DMS53 (cell line): ENCODE measurements around the gene HEATR5B.
A peak's percentile ranks its signal among the peaks of the same experiment; 100 is the strongest.

Experiments used
- DNase-seq: peaks from one replicate; lab custom pipeline; 2025; lab: John Stamatoyannopoulos, UW

HEATR5B gene

DNA sequence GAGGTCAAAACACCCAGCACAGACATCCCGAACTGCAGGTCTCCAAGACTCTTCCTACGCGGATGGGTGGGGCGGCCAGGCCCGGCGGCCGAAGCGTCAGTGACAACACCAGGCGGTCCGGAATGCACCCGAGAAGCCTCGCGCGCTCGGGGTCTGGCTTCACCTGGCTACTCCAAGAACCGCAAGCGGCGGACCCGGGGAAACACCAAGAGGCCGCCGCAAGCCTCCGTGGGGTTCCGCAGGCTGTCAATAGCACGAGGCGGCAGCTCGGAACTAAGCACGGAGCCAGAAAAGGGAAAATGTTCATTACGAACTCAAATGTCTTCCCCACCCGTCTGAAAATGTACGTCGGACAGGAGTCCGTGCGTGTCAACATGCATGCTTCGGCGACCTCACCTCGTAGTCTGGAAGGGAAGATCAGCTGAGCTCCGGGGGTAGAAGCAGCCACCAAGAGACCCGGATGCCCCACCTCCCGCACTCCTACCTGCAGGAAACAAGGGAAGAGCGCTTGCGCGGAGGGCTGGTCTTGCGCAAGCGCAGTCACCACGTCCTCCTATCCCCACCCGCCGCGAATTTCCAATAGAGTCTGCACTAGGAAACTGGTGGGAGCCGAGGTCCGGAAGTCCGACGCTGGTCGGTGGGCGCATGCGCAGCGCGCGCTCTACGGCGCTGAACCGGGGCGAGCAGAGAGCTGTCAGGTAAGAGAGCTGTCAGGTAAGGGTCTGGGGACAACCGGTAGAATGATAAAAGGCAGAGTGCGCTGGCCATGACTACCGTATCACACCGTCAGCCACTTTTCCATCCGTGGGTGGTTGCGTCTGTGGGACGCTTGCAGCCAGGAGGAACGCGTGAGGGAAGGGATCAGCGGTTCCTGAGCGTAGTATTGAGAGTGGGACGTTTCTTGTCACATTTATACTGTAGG is at the start of gene HEATR5B, which contains the start of gene GPATCH11:
Gene HEATR5B, minus strand, starts transcription at position 500 of the 922 bp plus-strand sequence. CDS start 958 bp downstream, outside the sequence.
Gene GPATCH11, plus strand, starts transcription at position 646 of the 922 bp plus-strand sequence. CDS start 3,864 bp downstream, outside the sequence.
- peak; percentile 96 for DNase-seq

DNA sequence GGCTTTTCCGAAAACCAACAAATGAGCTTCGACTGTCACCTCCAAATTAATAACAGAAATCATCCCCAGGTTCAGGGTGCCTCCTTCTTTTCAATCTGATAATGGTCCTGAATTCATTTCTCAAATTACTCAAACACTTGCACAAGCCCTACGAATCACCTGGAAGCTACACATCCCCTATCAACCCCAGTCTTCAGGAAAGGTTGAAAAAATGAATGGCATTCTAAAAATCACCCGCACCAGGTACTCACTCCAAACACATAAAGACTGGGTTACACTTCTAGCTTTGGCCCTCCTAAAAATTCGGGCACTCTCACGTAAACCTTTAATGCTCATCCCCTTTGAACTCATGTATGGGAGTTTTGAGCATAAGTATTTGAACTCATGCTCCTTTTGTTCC is 48.7 kb upstream of the HEATR5B start:
- no peak for DNase-seq

DNA sequence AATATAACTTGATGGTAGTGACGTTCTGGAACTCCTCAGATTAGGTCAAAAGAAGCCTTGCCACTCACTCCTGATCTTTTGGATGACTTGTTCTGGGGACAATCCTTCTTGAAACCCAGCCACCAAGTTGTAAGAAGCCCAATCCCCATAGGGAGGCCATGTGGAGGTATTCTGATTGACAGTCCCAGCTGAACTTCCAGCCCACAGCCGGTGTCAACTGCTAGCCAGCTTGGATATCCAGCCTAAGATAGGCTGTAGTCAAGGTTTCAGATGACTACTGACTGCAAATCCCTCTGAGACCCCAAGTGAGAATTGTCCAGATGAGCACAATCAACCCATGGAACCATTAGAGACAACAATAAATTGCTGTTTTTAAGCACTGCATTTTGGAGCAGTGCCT is 41.2 kb upstream of the HEATR5B start:
- DNase-seq, result no peak

DNA sequence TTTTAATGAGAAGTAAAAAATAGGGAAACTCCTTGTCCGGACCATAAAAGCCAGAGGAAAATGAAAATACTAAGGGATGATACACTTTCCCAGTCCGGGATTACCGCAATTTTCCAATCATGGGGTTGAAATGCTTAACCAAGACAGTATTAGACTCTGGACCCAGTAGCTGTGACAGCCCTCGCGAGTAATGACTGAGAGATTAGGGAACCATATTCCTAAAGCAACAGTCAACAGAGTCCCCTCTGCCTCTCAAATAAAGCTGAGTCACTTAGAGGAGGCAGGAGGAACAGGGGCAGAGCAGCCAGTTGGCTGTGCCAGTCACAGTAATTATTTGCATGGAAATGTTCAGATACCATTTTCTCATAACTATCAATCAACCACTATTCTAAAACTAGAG is 35.0 kb upstream of the HEATR5B start:
- DNase-seq, result no peak

DNA sequence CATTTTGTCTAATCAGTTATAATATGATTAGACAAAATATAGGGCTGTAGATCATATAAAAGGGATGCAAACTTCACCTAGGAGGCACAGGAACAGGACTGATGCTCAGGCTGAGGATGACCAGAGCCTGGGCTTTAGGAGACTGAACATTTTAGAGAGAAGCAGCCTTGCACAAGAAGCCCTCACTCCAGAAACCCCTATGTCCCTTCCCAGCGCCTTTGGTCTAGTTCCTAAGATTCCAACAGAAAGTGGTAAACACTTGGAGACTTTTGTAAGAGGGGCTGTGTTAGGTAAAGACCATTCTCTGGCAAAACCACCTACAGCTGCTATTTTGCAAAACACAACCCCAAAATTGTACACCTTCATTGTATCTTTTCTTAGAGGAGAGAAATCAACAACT is 33.4 kb upstream of the HEATR5B start:
- no peak for DNase-seq

DNA sequence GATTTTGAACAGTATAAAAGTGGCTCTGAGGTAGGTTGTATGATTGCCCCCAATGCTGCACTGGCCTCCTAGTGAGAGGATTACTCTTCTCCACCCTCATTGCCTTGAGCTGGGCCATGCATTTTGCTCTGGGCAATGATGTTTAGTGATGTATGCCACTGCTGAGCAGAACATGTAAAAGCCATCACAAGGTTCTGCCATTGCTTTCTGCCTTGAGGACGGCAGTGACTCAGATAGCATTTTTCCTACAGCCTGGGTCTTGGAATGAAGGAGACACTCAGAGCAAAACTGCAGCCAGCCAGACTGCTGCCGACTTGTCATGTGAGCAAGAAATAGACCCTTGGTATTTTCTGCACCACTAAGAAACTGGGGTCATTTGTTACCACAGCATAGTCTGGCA is 27.8 kb upstream of the HEATR5B start:
- DNase-seq, result no peak

DNA sequence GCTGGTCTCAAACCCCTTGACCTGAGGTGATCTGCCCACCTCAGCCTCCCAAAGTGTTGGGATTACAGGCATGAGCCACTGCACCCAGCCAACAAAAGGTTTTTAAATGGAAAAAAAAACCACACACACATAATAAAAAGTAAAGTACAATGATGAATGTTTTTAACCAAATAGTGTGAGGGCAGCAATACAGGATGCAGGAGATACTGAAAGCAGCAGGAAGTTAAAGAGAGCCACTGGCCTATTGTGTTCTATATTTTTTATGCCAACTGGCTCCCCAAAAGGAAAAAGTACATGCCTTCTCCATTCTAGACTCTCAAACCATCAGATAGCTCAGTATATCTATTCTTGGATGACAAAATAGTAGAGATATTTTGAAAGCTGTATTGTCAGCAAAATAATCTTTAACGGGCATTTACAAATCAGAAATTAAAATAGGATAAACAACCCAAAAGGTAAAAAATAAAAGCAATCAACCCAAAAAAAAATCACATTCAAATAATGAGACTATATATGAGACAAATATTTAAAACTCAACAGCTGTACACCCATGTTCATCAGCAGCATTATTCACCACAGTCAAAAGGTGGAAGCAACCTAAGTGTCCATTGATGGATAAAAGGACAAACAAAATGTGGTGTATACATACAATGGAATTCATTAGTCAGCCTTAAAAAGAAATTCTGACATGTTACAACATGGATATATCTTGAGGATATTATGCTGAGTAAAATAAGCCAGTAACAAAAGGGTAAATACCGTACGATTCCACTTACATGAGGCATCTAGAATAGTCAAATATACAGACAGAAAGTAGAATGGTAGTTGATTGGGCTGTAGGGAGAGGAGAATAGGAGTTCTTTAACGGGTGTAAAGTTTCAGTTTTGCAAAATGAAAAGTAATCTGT is 26.4 kb upstream of the HEATR5B start:
- DNase-seq, result no peak

DNA sequence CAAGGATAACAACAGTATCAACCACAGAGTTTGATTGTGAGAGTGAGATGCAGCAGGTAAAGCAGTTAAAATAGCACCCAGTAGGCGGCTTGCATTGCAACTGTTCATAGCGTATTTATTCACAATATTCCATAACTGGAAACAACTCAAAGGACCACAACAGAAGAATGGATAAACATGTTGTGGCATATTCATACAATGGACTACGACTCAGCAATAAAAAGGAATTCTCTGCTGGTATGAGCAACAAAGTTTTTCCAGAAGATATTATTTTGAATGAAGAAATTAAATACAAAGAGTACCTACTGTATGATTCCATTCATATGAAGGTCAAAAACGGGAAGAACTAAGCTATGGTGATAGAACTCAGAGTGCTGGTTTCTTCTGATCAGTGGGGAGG is 25.4 kb upstream of the HEATR5B start:
- no peak for DNase-seq

DNA sequence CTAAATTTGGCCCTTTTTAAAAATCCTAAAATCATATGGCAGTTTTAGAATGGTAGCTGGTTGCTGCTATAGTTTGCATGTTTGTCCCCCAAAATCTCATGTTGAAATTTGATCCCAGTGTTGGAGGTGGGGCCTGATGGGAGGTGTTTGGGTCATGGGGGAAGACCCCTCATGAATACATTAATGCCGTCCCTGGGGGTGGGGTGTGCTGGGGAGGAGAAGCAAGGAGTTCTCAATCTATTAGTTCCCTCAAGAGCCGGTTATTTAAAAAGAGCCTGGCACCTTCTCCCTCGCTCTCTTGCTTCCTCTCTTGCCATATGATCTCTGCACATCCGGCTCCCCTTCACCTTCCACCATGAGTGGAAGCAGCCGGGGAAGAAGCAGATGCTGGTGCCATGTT is 21.0 kb upstream of the HEATR5B start:
- DNase-seq, result no peak

DNA sequence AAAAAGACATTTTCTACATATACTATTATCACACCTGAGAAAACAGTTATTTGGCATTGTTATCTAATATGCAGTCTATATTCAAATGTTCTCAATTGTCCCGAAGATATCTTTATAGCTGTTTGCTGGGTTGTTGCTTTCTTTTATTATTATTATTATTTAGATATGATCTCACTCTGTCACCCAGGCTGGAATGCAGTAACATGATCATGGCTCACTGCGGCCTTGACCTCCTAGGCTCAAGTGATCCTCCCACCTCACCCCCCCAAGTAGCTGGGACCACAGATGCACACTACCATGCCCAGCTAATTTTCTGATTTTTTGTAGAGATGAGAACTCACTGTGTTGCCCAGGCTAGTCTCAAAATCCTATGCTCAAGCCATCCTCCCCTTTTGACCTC is 20.0 kb upstream of the HEATR5B start:
- DNase-seq, result no peak

DNA sequence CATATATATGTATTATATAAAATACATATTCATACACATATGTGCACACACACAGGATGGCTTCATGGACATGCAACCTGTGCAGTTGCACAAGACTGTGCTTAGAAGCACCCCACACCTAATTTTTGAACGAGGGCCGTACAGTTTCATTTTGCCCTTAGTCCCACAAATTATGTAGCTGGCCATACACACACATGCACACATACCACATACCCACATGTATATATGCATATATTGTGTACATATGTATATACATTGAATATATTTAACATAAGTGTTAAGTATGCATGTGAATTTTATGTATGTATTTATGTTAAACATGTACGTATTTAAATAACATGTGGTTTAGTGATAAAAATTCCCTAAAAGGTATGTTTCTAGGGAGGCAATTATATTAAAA is 18.4 kb upstream of the HEATR5B start:
- no peak for DNase-seq

DNA sequence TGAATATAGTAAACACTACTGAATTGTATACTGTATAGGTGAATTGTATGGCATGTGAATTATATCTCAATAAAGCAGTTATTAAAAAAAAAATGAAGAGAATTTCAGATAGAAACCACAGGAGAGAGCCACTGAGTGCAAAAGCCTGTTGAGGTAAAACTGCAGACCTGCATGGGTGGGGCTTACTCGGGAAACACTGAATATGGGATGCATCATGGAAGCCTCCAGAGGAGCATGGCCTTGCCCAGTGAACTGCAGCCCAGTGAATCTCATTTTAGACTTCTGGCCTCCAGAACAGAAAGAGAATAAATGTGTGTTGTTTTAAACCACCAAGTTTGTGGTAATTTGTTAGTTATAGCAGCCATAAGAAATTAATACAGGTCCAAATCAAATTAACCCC is 15.9 kb upstream of the HEATR5B start:
- peak; percentile 2 for DNase-seq

DNA sequence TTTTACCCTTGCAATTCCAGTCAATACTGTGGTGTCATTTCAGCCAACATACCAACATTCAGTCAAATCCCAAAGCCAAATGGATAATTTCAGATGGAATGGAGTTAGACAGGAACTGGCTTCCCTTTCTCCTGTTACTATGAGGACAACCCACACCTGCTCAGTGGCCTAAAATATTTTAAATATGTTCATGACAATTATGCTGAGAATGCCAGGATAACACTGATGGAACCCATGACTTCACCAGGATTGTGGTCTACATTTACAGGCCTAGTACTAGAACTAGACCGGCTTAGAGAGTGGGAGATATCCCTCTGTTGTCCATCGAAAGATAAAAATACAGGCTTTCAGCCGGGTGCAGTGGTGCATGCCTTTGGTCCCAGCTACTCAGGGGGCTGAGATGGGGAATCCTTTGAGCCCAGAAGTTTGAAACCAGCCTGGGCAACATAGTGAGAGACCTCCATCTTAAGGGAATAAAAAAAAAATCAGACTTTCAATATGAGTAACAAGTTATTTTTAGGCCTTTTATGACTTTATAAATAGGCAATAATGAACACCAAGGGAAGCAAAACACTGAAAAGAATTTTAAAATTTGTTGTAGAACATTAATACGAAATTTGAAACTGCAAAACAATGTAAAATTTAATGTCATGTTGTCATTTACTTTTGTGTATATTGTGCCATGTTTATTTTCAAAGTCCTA is 14.4 kb upstream of the HEATR5B start:
- no peak for DNase-seq

DNA sequence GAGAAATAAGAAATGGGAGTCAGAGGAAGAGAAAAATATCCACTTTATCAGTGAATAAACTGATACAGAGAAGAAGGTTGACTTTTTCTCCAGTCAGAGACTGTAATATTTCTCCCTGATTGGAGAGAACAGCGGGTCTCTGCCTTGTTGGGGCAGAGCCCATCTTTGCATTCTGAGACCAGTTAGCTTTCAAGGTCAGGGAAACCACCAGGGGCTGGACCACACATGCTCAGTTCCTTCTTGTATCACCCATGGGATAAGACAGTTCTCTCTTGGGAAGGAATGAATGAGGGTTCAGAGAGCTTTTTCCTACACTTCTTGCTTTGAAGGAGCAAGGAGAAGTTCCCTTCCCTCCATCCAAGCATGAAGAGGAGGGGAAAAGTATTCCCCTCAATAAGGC is 12.4 kb upstream of the HEATR5B start:
- DNase-seq, result no peak

DNA sequence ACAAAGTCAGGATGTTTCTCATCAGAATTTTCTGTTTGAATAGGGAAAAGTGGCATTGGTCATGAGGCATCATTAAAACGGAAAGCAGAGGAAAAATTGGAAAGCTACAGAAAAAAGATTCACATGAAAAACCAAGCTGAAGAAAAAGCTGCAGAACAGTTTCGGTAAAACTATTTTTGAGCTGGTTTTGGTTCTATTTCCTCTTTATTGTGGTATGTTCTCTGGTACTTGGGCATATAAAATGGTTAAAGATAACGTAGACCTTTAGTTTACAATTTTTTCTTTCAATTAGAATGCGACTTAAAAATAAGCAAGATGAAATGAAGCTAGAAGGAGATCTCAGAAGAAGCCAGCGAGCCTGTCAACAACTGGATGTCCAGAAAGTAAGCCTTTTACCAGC is 7.7 kb upstream of the HEATR5B start:
- DNase-seq, result no peak

DNA sequence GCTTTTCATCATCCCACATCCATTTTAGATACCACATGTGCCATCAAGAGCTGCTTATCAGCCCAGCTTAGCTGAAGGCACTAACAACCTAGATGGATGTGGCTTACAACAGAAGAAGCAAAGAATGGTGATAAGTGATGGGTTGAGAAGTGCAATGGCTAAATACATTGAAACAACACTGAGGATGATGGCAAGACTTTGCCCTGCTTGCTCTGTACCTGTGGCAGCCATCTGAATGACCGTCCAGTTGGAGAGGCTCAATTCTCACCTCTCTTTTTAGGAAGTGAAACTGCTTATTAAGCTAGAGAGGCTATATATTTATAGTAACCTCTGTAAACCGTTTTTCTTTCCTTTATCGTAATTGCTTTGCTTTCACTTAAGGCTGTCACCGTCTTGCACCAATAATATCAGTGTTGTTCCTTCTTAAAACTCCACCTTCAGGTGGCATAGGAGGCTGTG is 5.9 kb upstream of the HEATR5B start:
- DNase-seq, result no peak

DNA sequence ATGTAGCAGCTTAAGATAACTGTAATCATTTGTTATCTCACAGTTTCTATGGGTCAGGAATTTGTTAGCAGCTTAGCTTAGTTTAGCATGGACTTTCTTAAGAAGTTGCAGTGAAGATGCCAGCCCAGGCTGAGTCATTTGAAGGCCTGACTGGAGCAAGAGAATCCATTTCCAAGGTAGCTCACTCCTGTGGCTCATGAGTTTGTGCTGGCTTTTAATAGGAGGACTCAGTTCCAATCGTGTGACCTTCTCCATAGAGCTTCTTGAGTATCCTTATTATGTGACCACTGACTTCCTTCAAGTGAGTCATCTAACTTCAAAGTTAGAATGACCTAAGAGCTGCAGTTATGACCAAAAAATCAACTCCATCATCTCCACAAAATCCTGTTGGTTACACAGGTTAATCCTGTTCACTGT is 1.6 kb upstream of the HEATR5B start:
- no peak for DNase-seq

DNA sequence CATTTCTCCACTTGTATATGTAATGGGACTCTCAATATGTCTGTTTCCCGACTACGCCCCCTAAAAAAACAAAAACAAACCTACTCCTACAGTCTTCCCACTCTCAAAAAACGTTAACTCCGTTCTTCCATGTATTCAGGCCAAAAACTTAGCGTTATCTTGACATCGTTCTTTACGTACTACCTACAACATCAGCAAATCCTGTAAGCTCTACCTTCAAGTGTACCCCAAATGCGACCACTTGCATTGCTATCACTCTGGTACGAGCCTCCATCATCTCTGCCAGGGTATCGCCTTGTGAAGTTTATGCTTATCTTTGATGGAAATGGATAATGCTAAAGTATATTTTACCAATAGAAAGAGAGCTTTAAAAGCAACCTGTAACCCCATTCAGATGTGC is 625 bp upstream of the HEATR5B start:
- DNase-seq, result no peak

DNA sequence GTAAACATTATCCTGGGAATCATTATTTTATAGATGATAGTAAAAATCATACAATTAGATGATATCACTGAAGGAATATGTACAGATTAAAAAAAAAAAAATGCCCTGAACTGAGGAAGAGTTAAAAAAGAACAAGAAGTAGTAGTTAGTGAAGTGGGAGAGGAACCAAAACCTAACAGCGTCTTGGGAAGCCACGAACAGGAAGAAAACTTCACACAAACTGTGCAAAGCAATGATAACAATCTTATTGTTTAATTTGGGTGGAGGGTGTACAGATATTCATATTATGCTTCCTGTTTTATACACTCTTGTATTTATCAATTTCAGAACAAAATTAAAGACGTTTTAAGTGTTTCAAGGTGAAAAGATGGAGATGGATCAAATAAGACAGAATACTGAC is 3.5 kb downstream of the HEATR5B start:
- no peak for DNase-seq

DNA sequence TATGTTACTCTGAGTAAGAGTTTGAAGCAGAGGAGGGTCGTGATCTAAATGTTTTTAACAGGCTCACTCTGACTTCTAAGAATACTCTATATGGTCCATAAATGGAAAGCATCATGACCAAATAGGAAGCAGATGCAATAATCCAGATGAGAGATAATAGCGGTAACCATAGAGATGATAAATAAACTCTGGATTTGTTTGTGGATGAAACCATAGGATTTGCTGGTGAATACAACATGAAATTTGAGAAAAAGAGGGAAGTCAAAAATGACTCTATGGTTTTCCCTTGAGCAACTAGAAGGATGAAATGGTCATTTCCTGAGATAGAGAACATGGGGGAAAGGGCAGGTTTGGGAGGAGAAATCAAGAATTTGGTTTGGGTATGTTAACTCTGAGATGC is 3.9 kb downstream of the HEATR5B start:
- DNase-seq, result peak; percentile 30

DNA sequence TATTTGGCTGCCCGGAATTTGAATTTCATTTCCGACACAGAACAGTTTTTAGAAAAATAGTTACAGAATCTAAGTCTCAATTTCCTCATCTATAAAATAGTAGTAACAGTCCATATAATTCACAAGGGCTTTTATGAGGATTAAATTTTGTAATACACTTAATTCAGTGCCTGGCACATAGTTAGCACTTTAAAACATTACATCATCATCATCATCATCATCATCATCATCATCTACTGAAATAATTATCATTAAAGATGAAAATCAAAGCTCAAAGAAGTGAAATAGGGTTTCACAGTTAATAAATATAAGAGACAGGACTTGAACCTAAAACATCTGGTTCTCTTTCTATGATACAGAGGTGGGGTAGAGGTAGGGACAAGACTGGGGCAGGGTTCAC is 13.2 kb downstream of the HEATR5B start:
- DNase-seq, result no peak

DNA sequence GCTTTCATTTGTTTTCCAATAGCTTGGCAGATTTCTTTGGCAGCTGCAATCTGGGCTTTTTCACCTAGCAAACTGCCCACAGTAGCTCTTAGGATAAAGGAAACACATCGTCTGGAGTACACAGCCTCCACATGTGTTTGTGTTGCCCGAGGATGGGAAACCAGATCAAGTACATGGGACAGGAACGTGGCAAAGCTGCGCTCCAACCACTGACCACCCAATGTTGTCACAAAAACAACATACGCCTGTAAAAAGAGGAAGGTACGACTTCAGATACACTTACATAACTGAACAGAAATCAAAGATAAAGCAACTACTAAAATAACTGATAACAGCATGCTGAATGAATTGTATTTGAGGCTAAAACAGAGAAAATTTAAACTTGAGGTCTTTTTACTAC is 15.5 kb downstream of the HEATR5B start:
- no peak for DNase-seq
